HG02970 (cell line): ENCODE data around the gene SUCLA2.
"Not testable (repeated sequence)": the region's sequence is repeated elsewhere in the genome, so short reads cannot be mapped to it uniquely, and the experiment has no call there.

Experiments
- ATAC-seq: cut with Tn5 transposase; IDR thresholded peaks from one replicate; pipeline ENCODE4 v1.9.1; 2021; ENCODE audit warnings: mild to moderate bottlenecking, moderate library complexity, moderate number of reproducible peaks; ENCODE audit not compliant: unreplicated experiment, low FRiP score

Gene SUCLA2

DNA sequence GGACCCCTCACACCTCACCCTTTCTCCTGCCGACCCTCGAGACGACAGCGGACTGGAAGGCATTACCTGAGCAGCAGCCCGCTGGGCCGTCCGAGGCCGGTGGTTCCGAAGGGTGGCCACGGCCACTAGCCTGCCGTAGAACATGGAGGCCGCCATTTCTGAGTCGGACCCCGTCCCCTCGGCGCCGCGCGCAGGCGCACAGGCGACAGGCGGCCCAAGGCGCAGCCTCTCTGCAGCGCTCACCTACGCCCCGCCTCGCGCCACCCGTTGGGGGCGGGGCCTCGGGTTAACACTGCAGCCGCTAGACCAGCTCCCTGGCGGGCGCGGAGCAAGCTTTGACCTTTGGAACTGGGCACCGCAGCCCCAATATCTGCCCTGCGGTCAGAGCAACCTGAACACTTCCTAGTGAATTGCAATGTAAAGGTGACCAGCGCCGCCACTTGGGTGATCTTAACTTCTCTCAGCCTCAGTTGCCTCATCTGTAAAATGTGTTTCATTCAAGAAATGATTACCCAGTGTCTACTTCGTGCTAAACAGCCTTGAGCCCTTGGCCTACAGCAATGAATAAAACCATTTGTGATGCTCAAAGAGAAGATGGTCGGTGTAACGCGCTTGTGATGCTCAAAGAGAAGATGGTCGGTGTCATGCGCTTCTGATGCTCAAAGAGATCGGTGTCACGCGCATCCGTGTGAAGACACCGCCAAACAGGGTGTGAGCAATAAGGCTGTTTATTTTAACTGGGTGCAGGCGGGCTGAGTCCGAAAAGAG lies at the start of gene SUCLA2:
Gene SUCLA2, minus strand, starts transcription at position 160 of the 768 bp plus-strand sequence. Its CDS starts 4 bp downstream, at position 156.
- ATAC-seq, result peak; percentile 98

DNA sequence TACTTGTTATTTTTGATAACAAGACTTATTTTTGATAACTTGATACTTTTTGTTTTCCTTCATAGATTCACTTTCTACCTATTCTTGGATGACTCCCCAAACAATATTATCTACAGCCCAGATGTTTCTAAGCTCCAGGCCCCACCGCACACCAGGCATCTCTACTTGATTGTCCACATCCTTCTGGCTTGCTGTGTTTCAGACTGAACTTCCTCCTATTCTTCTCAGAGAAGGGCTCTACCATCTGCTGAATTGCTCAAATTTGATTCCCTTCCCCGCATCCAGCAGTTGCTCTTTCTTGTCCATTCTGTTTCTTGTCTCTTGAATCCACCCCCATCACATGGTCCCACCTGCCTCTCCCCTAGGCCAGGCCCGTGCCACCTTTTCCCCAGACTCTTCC lies 49.5 kb upstream of the SUCLA2 start:
- ATAC-seq, result no peak

DNA sequence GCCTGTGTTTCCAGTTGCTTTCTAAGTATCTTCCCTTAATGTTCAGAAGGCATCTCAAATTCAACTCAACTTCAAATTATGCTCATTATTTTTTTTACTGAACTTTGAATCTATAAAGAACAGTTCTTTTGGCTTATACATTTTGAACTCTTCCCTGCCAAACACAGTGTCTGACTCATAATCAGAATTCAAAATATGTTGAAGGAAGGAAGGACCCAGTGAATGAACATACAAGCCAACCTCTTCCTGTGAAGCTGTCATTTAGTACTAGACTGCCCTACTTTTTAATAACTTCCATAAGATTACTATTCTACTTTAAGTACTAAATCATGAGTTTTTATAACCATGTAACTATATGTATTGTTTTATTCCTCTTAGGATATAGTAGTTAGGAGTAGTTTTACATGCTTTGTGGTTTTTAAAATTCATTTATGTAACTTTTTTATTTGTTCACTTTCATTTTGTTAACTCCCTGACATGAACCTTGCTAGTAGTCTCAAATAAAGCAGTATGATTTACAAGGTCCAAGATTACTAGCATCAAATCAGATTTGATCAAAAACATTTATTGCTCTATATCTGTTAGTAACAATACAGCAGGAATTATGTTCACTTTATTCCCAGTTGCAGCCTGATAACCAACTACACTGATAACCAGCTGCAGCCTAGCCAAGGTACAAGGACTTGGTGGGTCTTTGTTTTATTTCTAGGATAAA lies 42.9 kb upstream of the SUCLA2 start:
- no peak for ATAC-seq

DNA sequence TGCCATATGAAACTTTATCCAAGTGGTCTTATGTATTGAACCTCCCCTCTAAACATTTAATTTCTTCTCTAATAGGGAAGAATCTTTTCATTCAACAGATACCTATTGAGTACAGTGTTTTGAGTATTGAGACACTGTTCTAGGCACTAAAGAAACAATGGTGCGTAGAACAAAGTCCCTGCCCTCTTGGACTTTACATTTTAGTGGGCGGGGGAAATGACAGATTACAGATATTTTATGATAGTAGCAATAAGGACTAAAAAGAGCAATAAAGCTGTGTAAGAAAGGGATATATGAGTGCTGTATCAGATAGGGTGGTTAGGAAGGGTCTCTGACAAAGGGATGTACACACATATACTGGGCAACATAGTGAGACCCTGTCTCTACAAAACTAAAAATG lies 41.8 kb upstream of the SUCLA2 start:
- no peak for ATAC-seq

DNA sequence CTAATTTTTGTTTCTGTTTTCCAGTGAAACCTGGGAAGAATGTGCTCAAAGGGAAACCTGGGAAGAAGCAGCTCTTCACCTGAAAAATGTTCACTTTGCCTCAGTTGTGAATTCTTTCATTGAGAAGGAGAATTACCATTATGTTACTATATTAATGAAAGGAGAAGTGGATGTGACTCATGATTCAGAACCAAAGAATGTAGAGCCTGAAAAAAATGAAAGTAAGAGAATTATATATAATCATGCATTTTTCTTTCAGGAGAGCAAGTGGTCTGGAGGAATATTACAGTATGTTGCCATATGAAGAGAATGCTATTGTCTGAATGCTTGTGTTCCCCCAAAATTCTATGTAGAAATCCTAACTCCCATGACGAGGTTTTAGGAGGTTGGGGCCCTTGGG lies 39.8 kb upstream of the SUCLA2 start:
- ATAC-seq, result no peak

DNA sequence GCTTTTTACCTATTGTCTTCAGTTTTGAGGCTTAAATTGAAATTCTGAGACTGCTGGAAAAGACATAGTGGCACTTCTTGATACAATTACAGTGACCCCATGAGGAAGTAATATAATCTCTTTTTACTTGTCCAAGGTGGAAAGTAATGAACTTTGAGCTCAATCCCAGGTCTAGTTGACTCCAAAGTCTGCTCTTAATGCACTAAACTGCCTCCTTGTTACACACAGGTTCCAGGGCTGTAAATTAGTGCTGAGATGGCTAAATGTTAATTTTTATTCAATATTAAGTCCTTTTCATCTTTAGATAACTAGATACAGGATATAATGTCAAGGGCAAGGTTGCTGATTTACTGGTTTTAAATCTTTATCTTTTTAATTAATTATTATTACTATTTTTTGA lies 39.0 kb upstream of the SUCLA2 start:
- no peak for ATAC-seq

DNA sequence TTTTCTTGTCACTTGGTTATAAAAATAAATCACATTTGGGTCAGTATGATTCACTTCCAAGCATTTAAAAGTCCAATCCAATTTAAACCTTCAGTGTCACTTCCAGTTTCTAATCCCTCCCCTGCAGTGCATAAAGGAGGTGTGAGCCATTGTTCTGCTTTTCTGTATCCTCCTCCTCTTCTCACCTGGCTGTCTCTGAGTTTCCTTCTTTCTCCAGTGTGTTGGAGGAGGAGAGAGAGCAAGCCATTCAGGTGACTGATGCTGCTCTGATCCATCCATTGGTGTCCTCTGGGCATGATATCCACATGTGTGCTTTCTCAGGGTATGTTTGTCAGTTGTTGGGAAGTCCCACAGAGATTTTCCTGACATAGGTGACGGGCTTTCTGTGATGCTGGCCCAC lies 37.7 kb upstream of the SUCLA2 start:
- ATAC-seq, result no peak

DNA sequence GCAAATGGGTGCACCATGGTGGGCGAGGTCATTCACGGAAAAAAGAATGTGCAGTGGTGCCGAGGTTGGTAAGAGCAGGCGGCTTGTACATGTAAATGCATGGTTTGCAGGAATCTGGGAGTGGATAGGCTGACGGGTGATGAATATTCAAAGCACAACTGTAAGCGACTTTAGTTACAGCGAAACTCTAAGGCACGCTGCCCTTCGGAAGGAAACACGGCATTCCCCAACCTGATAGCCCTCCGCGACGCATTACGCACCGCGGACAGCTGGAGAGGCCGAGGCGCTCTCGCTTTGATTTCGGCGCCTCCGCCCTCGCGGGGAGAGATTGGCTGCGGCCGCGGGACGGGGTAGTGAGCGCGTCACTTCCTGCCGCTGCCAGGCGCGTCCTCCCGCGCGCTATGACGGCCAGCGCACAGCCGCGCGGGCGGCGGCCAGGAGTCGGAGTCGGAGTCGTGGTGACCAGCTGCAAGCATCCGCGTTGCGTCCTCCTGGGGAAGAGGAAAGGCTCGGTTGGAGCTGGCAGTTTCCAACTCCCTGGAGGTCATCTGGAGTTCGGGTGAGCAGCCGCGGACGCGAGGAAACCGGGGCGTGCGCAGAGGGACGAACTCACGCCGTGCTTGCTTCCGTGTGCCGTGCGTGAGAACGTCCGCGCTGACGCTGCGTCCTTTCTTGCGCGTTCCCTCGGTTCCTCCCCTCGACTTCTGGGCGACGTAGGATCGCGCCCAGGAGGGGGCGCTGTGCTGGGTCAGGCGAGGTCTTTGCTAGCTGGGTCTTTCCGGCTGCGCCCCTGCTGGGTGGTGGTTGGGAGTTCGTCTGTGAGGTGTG lies 36.5 kb upstream of the SUCLA2 start, which contains the start of gene NUDT15:
Gene NUDT15, plus strand, starts transcription at position 381 of the 828 bp plus-strand sequence. Its CDS starts 21 bp downstream, at position 402.
- ATAC-seq, result peak; percentile 95

DNA sequence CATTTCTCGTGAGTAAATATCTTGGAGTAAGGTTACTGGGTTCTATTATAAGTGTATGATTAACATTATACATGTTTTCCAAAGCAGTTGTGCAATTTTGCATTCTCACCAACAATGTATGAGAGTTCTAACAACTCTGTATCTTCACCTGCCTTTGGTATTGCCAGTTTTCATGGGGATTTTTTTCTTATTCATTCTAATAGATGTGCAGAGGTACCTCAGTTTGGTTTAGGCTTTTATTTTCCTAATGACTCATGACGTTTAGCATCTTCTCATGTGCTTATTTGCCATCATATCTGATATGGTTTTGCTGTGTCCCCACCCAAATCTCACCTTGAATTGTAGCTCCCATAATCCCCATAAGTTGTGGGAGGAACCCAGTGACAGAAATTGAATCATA lies 28.8 kb upstream of the SUCLA2 start:
- ATAC-seq, result no peak

DNA sequence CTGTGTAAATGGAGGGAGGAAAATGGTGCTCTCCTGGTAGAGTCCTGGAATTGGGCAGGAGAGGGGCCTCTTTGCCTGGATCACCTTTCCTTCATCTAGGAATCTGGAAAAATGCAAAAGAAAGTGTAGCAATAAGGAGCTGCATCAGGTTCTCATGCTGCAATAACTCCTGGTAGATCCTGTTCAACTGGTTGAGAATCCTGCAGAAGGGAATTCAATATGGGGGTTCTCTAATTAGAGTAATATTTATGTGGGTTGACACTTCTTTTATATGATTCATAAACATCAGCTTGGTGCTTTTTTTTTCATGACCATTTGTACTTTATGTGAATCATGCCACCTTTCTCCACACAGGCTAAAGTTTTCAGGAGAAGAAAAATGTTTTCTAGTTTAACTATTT lies 27.0 kb upstream of the SUCLA2 start:
- no peak for ATAC-seq

DNA sequence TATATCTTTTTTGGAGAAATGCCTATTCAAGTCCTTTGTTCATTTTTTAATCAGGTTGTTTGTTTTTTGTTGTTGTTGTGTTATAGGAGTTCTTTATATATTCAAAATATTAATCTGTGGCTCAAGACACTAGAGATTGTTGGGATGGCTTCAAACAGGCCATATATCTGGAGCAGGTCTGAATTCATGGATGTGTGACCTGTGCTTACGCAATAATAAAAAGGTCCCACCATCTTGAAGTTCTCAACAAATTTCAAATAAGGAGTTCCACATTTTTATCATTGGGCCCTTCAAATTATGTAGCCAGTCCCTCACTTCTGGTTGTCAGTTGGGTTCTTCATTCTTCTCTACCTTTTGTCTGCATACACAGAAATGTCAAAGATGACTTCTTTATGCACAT lies 18.7 kb upstream of the SUCLA2 start:
- ATAC-seq, result no peak

DNA sequence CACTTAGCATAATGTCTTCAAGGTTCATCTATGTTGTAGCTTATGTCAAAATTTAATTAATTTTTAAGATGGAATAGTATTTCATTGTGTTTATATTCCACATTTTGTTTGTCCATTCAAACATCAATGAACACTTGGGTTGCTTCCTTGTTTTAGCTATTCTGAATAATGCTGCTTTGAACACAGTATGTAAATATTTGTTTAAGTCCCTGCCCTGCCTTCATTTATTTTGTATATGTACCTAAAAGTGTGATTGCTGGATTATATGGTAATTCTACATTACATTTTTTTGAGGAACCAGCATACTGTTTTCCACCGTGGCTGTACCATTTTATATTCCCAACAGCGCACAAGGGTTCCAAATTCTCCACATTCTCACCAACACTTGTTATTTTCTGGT lies 17.6 kb upstream of the SUCLA2 start:
- ATAC-seq, result no peak

DNA sequence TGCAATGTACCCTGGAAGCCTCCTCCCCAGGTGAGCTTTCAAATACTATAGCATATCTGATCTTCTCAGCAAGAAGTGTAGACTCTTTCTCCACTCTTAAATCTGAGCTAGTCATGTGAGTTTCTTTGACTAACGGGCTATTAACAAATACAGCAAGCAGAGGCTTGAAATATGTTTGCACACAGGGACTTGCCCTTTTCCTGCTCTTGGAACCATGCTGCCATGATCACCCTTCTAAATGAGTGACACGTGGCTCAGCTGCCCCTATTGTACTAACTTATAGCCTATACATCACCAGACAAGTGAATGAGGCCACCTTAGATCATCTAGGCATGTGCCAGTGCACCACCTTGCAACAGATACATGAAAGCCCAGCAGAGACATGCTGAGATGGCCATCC lies 13.3 kb upstream of the SUCLA2 start:
- no peak for ATAC-seq

DNA sequence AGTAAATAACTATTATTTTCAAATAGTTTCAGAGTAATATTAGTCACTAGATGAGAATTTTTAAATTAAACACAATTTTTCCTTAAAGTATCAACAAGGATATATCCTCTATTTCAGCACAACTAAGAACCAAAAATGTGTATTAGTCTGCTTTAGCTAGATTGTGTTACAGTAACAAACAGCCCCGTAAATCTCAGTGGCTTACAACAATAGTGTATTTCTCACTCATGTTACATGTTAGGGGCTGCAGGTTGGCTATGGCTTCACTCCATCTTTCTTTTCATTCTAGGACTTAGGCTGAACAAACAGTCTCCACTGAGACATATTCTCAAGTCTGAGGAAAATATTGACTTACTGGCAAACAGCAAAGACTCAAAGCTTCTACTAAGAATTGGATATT lies 11.6 kb upstream of the SUCLA2 start:
- ATAC-seq, result no peak

DNA sequence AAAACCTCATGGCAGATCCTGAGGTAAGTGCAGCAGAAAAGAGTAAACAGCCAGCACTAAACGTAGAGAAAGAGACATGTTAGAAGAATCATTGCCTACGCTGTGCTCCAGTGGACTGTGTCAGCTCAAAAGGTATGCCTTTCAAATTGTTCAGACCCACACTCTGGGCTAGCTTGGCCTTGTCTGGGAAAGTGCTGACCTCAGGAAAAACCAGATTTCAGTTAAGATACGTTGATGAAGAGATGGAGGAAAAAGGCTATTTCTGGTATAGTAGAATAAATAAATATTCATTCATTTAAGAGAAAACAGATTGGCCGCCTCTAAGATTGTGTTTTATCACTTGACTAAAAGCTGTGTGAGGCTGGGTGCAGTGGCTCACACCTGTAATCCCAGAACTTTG lies 9.6 kb upstream of the SUCLA2 start:
- no peak for ATAC-seq

DNA sequence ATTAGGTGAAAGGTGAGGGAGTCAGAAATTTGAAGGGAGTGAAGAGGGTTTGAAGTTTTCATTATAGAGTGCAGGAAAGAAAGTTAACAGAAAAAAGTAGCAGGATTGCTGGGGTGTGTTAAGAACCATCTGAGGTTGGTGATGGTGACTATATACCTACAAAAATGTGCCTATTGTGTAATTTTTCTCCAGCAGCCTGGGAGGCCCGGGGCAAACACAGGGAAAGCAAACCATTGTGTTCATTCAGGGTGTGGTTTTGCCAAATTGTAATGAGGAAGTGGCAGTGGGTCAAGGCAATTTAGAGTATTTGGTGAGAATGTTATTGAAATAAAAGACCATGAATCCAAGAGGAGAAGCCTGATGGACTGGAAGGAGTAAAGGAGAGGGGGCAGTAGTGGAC lies 8.2 kb upstream of the SUCLA2 start:
- no peak for ATAC-seq

DNA sequence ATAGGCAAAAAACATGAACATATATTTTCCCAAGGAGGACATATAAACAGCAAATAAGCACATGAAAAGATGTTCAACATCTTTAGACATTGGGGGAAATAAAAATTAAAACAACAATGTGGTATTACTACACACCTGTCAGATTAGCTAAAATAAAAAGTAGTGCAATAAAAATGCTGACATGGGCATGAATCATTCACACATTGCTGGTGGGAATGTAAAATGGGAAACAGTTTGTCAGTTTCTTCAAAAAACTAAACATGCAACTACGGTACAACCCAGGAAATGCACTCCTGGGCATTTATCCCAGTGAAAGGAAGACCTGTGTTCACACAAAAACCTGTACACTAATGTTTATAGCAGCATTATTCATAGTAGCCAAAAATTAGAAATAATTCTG lies 5.3 kb upstream of the SUCLA2 start:
- no peak for ATAC-seq

DNA sequence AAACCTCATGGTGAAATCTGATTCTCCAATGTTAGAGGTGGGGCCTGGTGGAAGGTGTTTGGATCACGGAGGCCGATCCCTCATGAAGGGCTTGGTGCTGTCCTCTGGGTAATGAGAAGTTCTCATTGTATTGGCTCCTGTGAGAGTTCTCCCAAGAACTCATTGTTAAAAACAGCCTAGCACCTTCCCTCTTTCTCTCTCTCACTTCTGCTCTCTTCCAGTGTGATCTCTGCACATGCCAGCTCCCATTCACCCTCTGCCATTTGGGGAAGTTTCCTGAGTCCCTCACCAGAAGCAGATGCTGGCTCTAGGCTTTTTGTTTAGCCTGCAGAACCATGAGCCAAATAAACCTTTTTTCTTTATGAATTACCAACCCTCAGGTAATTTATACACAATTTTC lies 3.1 kb upstream of the SUCLA2 start:
- no peak for ATAC-seq

DNA sequence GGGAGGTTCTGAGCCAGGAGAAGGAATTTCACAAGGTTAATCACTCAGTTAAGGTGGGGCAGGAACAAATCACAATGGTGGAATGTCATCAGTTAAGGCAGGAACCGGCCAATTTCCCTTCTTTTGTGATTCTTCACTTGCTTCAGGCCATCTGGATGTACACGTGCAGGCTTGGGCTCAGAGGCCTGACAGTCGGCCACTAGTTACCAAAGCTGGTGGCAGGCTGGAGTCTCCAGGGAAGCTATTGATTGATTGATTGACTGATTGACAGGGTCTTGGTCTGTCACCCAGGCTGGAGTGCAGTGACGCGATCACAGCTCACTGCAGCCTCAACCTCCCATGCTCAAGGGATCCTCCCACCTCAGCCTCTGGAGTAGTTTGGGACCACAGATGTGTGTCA lies 926 bp upstream of the SUCLA2 start:
- ATAC-seq, result not testable (repeated sequence)

DNA sequence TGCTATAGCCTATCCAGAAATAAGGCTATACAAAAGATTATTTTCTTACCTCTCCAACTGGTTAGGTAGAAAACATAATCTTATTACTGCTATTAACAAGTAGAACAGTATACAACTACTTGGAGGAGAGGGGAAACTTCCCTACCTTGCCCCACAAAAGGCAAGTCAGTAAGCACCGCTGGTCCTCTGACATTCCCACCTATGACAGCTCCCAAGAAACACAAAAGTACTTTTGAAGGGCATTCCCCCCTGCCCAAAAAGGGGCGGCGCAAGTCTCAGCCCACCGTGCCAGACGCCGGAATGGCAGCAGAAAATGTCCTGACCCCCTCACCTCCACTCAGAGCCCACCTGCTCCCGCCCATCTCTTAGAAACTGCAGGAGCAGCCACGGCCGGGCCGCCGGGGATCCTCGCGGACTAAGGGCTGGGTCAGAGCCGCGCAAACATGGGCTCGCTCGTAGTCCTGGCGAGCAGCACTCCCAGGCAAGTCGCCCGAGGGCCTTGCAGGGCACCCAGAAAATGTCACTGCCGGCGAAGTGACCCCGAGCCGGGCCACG lies 437 bp downstream of the SUCLA2 start:
- ATAC-seq, result peak; percentile 31

DNA sequence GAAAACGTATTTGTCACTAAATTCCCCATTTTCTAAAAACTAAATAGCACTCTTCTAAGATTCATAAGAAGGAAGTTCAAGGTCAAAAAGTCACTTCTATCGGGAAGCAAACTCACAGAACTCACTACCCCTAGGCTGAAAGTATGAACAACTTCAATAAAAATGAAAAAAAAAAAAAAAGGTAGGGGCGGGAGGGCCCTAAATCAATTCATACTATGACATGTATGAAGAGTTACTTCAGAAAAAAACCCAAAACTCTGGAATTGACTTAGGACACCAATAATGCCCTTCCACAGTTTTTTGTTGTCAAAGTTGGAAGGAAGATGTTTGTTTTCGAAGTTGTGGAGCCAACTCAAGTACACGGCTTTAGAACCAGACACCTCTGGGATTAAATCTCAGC lies 1.1 kb downstream of the SUCLA2 start:
- ATAC-seq, result no peak
